HepG2 (cell line): ENCODE results near the gene MLYCD. TPM values are rescaled to one million over a fixed set of nuclear protein-coding genes. Genes with fewer than 3 reads are reported as not detected.
"Not testable (repeated sequence)": the region's sequence is repeated elsewhere in the genome, so short reads cannot be mapped to it uniquely, and the experiment has no call there.

ENCODE experiments used
- ATAC-seq: fragments of 200-7000 bp; cut with Tn5 transposase; 3 replicates; pipeline ENCODE4 v1.9.1; 2020; ENCODE audit warnings: mild to moderate bottlenecking, moderate library complexity
- BruUV-seq: library from RNA; stranded (reverse); fragments of 400-500 nt; replicated peaks from 2 replicates; lab custom pipeline; 2021; lab: Mats Ljungman, UMichigan
- CTCF ChIA-PET: fragments of 300-600 bp; formaldehyde crosslinking; extraction: SDS; loops from one replicate; lab custom pipeline; 2021; ENCODE audit warnings: low total read pairs, inconsistent platforms, low intra/inter-chr PET ratio; lab: Yijun Ruan, JAX
- POLR2A ChIA-PET: fragments of 350-600 bp; sonication (Branson Sonifier 250); formaldehyde crosslinking; loops from one replicate; lab custom pipeline; 2020; ENCODE audit warnings: antibody characterized with exemption, inconsistent platforms; lab: Yijun Ruan, JAX
- DNase-seq: peaks from one replicate; pipeline ENCODE4 v3.0.0-alpha.2; 2015; ENCODE audit warnings: low spot score
- FAIRE-seq: peaks from 3 replicates; lab custom pipeline; 2011; peaks lifted over from hg19 to GRCh38; lab: Jason Lieb, UNC
- H2AFZ ChIP-seq: one replicate; pipeline ENCODE4 v1.6.1; 2011; ENCODE audit warnings: low read length, inconsistent platforms
- H3K27ac ChIP-seq: fragments of 300-600 bp; 3 replicates; pipeline ENCODE4 v1.8.0; 2011; ENCODE audit warnings: mixed run types, mild to moderate bottlenecking, mixed read lengths, low read length, inconsistent platforms; ENCODE audit not compliant: insufficient read depth; ENCODE audit errors: extremely low read length
- H3K27me3 ChIP-seq, 2 experiments: fragments of 200-600 bp in 1 of 2; 2 replicates in 1 of 2; 3 replicates in 1 of 2; pipeline versions ENCODE4 v1.6.0 to v1.8.0; 2011; ENCODE audit warnings: low read length in 2 of 2, mild to moderate bottlenecking in 2 of 2, moderate library complexity in 2 of 2, inconsistent platforms in 1 of 2; ENCODE audit not compliant: insufficient read depth in 2 of 2, control insufficient read depth in 1 of 2
- H3K36me3 ChIP-seq, 2 experiments: fragments of 200-600 bp in 1 of 2; replicated peaks in 1 of 2; 2 replicates in 1 of 2; 3 replicates in 1 of 2; pipeline versions ENCODE4 v1.5.1 to v1.8.0; 2011; ENCODE audit warnings: low read length in 2 of 2, inconsistent platforms in 1 of 2; ENCODE audit not compliant: insufficient read depth in 2 of 2, control insufficient read depth in 1 of 2
- H3K4me1 ChIP-seq: 2 replicates; pipeline ENCODE4 v1.5.1; 2012; ENCODE audit warnings: low read length, inconsistent platforms; ENCODE audit not compliant: insufficient read depth
- H3K4me2 ChIP-seq: 2 replicates; pipeline ENCODE4 v1.6.0; 2011; ENCODE audit warnings: low read depth, low read length, inconsistent platforms
- H3K4me3 ChIP-seq, 3 experiments: fragments of 200-600 bp in 1 of 3; sonication (generic), shearing (Covaris generic) in 1 of 3; replicated peaks in 1 of 3; 2 replicates each; pipeline ENCODE4 v1.5.1; 2011 to 2016; ENCODE audit warnings: low read length in 3 of 3, inconsistent platforms in 2 of 3, low read depth in 2 of 3, mild to moderate bottlenecking in 2 of 3, control low read depth in 1 of 3, mixed read lengths in 1 of 3; ENCODE audit not compliant: insufficient read depth in 1 of 3
- H3K79me2 ChIP-seq: one replicate; pipeline ENCODE4 v1.6.1; 2011; ENCODE audit warnings: low read length, inconsistent platforms; ENCODE audit not compliant: insufficient read depth
- H3K9ac ChIP-seq: 2 replicates; pipeline ENCODE4 v1.6.0; 2011; ENCODE audit warnings: mild to moderate bottlenecking, low read depth, low read length, inconsistent platforms; ENCODE audit not compliant: insufficient read depth
- H3K9me3 ChIP-seq: 2 replicates; pipeline ENCODE4 v1.5.1; 2012; ENCODE audit warnings: mild to moderate bottlenecking, low read length
- H4K20me1 ChIP-seq: 2 replicates; pipeline ENCODE4 v1.6.0; 2011; ENCODE audit warnings: inconsistent platforms, mild to moderate bottlenecking, low read length, moderate library complexity; ENCODE audit not compliant: insufficient read depth
- MXI1 ChIP-seq: IDR thresholded peaks from 3 replicates; pipeline ENCODE4 v1.6.1; 2012; ENCODE audit warnings: low read depth, low read length, inconsistent platforms, borderline replicate concordance
- WGBS: methylation state at CpG from one replicate; pipeline ENCODE4 v1.1.6; 2017; ENCODE audit warnings: low lambda C conversion rate; 5-methylcytosine and 5-hydroxymethylcytosine counted together
- in situ Hi-C: cut with HindIII; loops from 2 replicates; pipeline ENCODE4 v1.10.0; 2017; ENCODE audit warnings: low pct_unique_long_range_greater_than_20kb; ENCODE audit not compliant: extremely low pct_ligation_motif_present
- intact Hi-C: fragments of 100-400 bp; cut with micrococcal nuclease; formaldehyde crosslinking; loops from one replicate; pipeline ENCODE4 v1.10.0; 2022; ENCODE audit not compliant: unreplicated experiment
- polyA plus RNA-seq, 8 experiments: library from polyadenylated mRNA; depleted of rRNA in 3 of 8; stranded (reverse) in 7 of 8; unstranded in 1 of 8; fragments of >200 nt; fragmentation: Illumina TruSeq in 4 of 8; extraction: Trizol in 4 of 8; gene quantifications; 2 replicates each; pipeline versions ENCODE4 v1.2.1 to v1.2.3, GENCODE V29; 2011 to 2016; ENCODE audit warnings: low read depth in 4 of 8, missing spikeins in 1 of 8, mixed read lengths in 1 of 8; ENCODE audit not compliant: insufficient read depth in 1 of 8
- total RNA-seq, 5 experiments: library from RNA; depleted of rRNA; stranded (reverse); fragments of >200 nt; fragmentation: Illumina TruSeq; extraction: Trizol; gene quantifications; 2 replicates each; pipeline ENCODE4 v1.2.3, GENCODE V29; 2016; ENCODE audit warnings: low read depth in 1 of 5
- TF ChIP-seq, protein P1 (sequence below): sonication (generic); formaldehyde crosslinking; IDR thresholded peaks from 2 replicates; pipeline ENCODE4 v1.5.0; 2020; ENCODE audit warnings: mild to moderate bottlenecking, missing genetic modification reagents, moderate library complexity
- TF ChIP-seq, protein P2 (sequence below): fragments of 450-650 bp; IDR thresholded peaks from 2 replicates; pipeline ENCODE4 v1.6.1; 2016

The MLYCD gene
- total and polyA plus RNA-seq, 2 of the 13 experiments (the other 11 are each of a cell fraction or from before 2014, with no cell fraction given): 1.8 to 4.0 TPM

- peaks cover 22% of the 10 kb centered on the region for H4K20me1 ChIP-seq
- POLR2A ChIA-PET: interaction anchor here (2.7 kb wide), 1 partner anchor 13 kb away, joined by 9 read pairs; no protein-coding TSS in a partner anchor
- 48% methylated on average over 6 of the region's 10 CpGs for WGBS
- peaks cover 84% of the 10 kb centered on the region for H3K4me1 ChIP-seq
- H2AFZ ChIP-seq, CTCF ChIA-PET, H3K27me3 ChIP-seq, H3K27ac ChIP-seq, H3K9ac ChIP-seq, H3K9me3 ChIP-seq, BruUV-seq, FAIRE-seq, H3K4me3 ChIP-seq, H3K36me3 ChIP-seq: not testable (repeated sequence)
- TF ChIP-seq, protein P1, sequence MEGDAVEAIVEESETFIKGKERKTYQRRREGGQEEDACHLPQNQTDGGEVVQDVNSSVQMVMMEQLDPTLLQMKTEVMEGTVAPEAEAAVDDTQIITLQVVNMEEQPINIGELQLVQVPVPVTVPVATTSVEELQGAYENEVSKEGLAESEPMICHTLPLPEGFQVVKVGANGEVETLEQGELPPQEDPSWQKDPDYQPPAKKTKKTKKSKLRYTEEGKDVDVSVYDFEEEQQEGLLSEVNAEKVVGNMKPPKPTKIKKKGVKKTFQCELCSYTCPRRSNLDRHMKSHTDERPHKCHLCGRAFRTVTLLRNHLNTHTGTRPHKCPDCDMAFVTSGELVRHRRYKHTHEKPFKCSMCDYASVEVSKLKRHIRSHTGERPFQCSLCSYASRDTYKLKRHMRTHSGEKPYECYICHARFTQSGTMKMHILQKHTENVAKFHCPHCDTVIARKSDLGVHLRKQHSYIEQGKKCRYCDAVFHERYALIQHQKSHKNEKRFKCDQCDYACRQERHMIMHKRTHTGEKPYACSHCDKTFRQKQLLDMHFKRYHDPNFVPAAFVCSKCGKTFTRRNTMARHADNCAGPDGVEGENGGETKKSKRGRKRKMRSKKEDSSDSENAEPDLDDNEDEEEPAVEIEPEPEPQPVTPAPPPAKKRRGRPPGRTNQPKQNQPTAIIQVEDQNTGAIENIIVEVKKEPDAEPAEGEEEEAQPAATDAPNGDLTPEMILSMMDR (CRISPR knock-in tag): peak; percentile 22; the same call in 1 of the 2 replicates
- 0 out of 3 replicates have a peak, but pooled peaks have one; percentile 19 for TF ChIP-seq MXI1
- TF ChIP-seq, protein P2, sequence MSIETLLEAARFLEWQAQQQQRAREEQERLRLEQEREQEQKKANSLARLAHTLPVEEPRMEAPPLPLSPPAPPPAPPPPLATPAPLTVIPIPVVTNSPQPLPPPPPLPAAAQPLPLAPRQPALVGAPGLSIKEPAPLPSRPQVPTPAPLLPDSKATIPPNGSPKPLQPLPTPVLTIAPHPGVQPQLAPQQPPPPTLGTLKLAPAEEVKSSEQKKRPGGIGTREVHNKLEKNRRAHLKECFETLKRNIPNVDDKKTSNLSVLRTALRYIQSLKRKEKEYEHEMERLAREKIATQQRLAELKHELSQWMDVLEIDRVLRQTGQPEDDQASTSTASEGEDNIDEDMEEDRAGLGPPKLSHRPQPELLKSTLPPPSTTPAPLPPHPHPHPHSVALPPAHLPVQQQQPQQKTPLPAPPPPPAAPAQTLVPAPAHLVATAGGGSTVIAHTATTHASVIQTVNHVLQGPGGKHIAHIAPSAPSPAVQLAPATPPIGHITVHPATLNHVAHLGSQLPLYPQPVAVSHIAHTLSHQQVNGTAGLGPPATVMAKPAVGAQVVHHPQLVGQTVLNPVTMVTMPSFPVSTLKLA: peak; percentile 58
- H3K79me2 ChIP-seq: peaks cover 21% of the 10 kb centered on the region
- intact Hi-C loops (loop anchor here (5.0 to 10.0 kb wide), 2 partner anchors 126 to 226 kb away; no protein-coding TSS in a partner anchor), in situ Hi-C loops (loop anchor here (25.0 kb wide), 1 partner anchor 236 kb away; the partner anchor contains the start of genes ADAD2 and TAF1C)
- DNase-seq: peak; percentile 53
- ATAC-seq: peak; percentile 12
- peak overlapping the region; percentile 30; the same call in 1 of the 2 replicates for H3K4me2 ChIP-seq
Observed at GRCh38 chr16:83950862-83951399, 52.0 kb downstream of the MLYCD start.
